Measurements from ENCODE around the gene PAN2. TPM values are rescaled to one million over a fixed set of nuclear protein-coding genes. Genes with fewer than 3 reads are reported as not detected.

PAN2 gene
- total and polyA plus RNA-seq, 2 donors (not counting 3 experiments of a cell fraction or from before 2014, with no cell fraction given), result 21.5 to 21.9 TPM

DNA sequence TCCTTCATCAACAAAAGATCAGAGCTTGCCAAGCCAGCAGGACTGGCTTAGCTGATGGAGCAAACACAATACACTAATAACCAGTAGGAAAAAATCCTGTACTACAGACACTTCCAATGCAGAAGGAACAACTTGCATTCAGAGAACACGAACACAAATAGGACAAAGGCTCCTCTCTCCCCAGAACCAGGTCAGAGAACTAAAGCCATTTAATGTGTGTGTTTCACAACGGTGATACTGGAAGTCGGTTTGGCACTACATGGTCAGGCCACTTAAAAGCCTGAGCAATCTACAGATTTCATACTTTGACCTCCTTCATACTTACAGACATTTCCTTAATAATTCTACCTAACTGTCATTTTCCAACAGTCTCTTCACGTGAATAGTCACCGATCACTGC is 40.0 kb downstream of the PAN2 start:
- FAIRE-seq (no peak), DNase-seq (ENCODE audit: low read depth, low spot score) (no peak)
- H3K9ac ChIP-seq (replicated peaks; ENCODE audit: extremely low read depth, insufficient read depth, low read length), result no peak overlapping the region
- H4K20me1 ChIP-seq (replicated peaks; ENCODE audit: control insufficient read depth, extremely low read depth, insufficient read depth, low read length), result peaks cover 6% of the 10 kb centered on the region
- peaks cover 2 to 9% of the 10 kb centered on the region in 2 experiments for H3K36me3 ChIP-seq (ENCODE audit: control insufficient read depth in 2 of 2, extremely low read depth in 1 of 2, insufficient read depth in 2 of 2, low read length in 2 of 2)
- no peaks in the 10 kb centered on the region for H3K9me3 ChIP-seq (replicated peaks; ENCODE audit: control insufficient read depth, insufficient read depth, low read length)
- ChIA-PET CTCF (interaction anchor here (1.4 to 1.7 kb wide), 2 partner anchors 15 to 170 kb away, joined by 4 read pairs; no protein-coding TSS in a partner anchor), POLR2A (no interaction called here)
- BruUV-seq (replicated peaks), result no TSS peak
- H3K4me3 ChIP-seq (replicated peaks in 1 of 3; ENCODE audit: insufficient read depth in 1 of 3, low read depth in 1 of 3, low read length in 3 of 3), result no peak overlapping the region
- no peak overlapping the region for H3K4me2 ChIP-seq (ENCODE audit: insufficient read depth, low read length)
- no peaks in the 10 kb centered on the region for H3K9me1 ChIP-seq (replicated peaks; ENCODE audit: control insufficient read depth, extremely low read depth, insufficient read depth, low read length)
- H3K27me3 ChIP-seq (ENCODE audit: control insufficient read depth in 2 of 2, insufficient read depth in 2 of 2, low read length in 2 of 2), result no peaks in the 10 kb centered on the region
- peaks cover 14% of the 10 kb centered on the region for H3K4me1 ChIP-seq (ENCODE audit: control insufficient read depth, extremely low read depth, insufficient read depth, low read length)
- H2AFZ ChIP-seq (ENCODE audit: low read depth, low read length), result no peak overlapping the region
- dilution Hi-C loops (cut with MboI; ENCODE audit: extremely low pct_ligation_motif_present, low sequenced_read_pairs) (no loop called here), intact Hi-C loops (cut with micrococcal nuclease) (no loop called here)
- no peak overlapping the region for H3K27ac ChIP-seq (ENCODE audit: insufficient read depth, low read depth, low read length)
- TF ChIP-seq, protein P1, sequence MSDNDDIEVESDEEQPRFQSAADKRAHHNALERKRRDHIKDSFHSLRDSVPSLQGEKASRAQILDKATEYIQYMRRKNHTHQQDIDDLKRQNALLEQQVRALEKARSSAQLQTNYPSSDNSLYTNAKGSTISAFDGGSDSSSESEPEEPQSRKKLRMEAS (IDR thresholded peaks at IDR 0.05; ENCODE audit: insufficient read depth, insufficient read length), result no peak
- no peak for TF ChIP-seq GATA2 (IDR thresholded peaks at IDR 0.05; ENCODE audit: insufficient read depth, insufficient read length, low read depth, low read length)
- TF ChIP-seq, protein P2, sequence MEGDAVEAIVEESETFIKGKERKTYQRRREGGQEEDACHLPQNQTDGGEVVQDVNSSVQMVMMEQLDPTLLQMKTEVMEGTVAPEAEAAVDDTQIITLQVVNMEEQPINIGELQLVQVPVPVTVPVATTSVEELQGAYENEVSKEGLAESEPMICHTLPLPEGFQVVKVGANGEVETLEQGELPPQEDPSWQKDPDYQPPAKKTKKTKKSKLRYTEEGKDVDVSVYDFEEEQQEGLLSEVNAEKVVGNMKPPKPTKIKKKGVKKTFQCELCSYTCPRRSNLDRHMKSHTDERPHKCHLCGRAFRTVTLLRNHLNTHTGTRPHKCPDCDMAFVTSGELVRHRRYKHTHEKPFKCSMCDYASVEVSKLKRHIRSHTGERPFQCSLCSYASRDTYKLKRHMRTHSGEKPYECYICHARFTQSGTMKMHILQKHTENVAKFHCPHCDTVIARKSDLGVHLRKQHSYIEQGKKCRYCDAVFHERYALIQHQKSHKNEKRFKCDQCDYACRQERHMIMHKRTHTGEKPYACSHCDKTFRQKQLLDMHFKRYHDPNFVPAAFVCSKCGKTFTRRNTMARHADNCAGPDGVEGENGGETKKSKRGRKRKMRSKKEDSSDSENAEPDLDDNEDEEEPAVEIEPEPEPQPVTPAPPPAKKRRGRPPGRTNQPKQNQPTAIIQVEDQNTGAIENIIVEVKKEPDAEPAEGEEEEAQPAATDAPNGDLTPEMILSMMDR (IDR thresholded peaks at IDR 0.05; ENCODE audit: extremely low read depth in 1 of 2, insufficient read depth in 1 of 2, low read depth in 1 of 2, low read length in 2 of 2), result no peak
- TF ChIP-seq POLR2AphosphoS5 (IDR thresholded peaks at IDR 0.05; ENCODE audit: insufficient read depth, low read depth, low read length), result no peak
- TF ChIP-seq MYC (IDR thresholded peaks at IDR 0.05; ENCODE audit: low read depth, low read length), result no peak
- TF ChIP-seq JUN (IDR thresholded peaks at IDR 0.05; ENCODE audit: borderline replicate concordance, insufficient read depth, insufficient read length, low read depth), result no peak
- no peak for TF ChIP-seq EZH2 (IDR thresholded peaks at IDR 0.05; ENCODE audit: borderline replicate concordance, low read depth, low read length, severe bottlenecking)
- peaks cover 86% of the 10 kb centered on the region for H3K79me2 ChIP-seq (ENCODE audit: control insufficient read depth, insufficient read depth, low read length)
